HEK293T (cell line): ENCODE results near the gene BIN1.
A peak's percentile ranks its signal among the peaks of the same experiment; 100 is the strongest.

Experiments
- CTCF ChIA-PET: fragments of 350-600 bp; formaldehyde crosslinking; extraction: SDS; loops from one replicate; lab custom pipeline; 2021; ENCODE audit warnings: antibody characterized with exemption, inconsistent platforms; lab: Yijun Ruan, JAX
- POLR2A ChIA-PET: fragments of 350-600 bp; formaldehyde crosslinking; extraction: SDS; loops from one replicate; lab custom pipeline; 2020; ENCODE audit warnings: antibody characterized with exemption, inconsistent platforms; lab: Yijun Ruan, JAX
- DNase-seq: peaks from one replicate; pipeline ENCODE4 v3.0.0; 2012; ENCODE audit warnings: mixed read lengths; ENCODE audit errors: extremely low spot score
- ARNT ChIP-seq: fragments of 450-650 bp; IDR thresholded peaks from 2 replicates; pipeline ENCODE4 v1.6.1; 2017; ENCODE audit warnings: mild to moderate bottlenecking
- BHLHE40 ChIP-seq: fragments of 450-650 bp; IDR thresholded peaks from 2 replicates; pipeline ENCODE4 v1.6.1; 2016; ENCODE audit warnings: mild to moderate bottlenecking, moderate library complexity, borderline replicate concordance
- CTBP1 ChIP-seq: fragments of 450-650 bp; IDR thresholded peaks from 2 replicates; pipeline ENCODE4 v1.6.1; 2016; ENCODE audit warnings: borderline replicate concordance
- ELF4 ChIP-seq: fragments of 450-650 bp; IDR thresholded peaks from 2 replicates; pipeline ENCODE4 v1.6.1; 2017; ENCODE audit warnings: antibody characterized with exemption
- FOXA1 ChIP-seq: fragments of 450-650 bp; IDR thresholded peaks from 2 replicates; pipeline ENCODE4 v1.6.1; 2016; ENCODE audit warnings: mild to moderate bottlenecking
- FOXK2 ChIP-seq: fragments of 450-650 bp; IDR thresholded peaks from 2 replicates; pipeline ENCODE4 v1.6.1; 2016; ENCODE audit warnings: mild to moderate bottlenecking
- FOXM1 ChIP-seq: fragments of 450-650 bp; IDR thresholded peaks from 2 replicates; pipeline ENCODE4 v1.6.1; 2017; ENCODE audit warnings: mild to moderate bottlenecking, borderline replicate concordance
- HDGF ChIP-seq: fragments of 450-650 bp; IDR thresholded peaks from 2 replicates; pipeline ENCODE4 v1.6.1; 2017; ENCODE audit warnings: antibody characterized with exemption, borderline replicate concordance
- L3MBTL2 ChIP-seq: fragments of 450-650 bp; conservative IDR thresholded peaks from 2 replicates; pipeline ENCODE4 v1.6.1; 2016; ENCODE audit warnings: mild to moderate bottlenecking
- LEF1 ChIP-seq: fragments of 450-650 bp; IDR thresholded peaks from 2 replicates; pipeline ENCODE4 v1.6.1; 2017; ENCODE audit warnings: mild to moderate bottlenecking, borderline replicate concordance
- NFRKB ChIP-seq: fragments of 450-650 bp; IDR thresholded peaks from 2 replicates; pipeline ENCODE4 v1.6.1; 2016; ENCODE audit warnings: mild to moderate bottlenecking, moderate library complexity
- PKNOX1 ChIP-seq: fragments of 450-650 bp; IDR thresholded peaks from 2 replicates; pipeline ENCODE4 v1.6.1; 2016
- SP1 ChIP-seq: fragments of 450-650 bp; IDR thresholded peaks from 2 replicates; pipeline ENCODE4 v1.6.1; 2017
- SUZ12 ChIP-seq: fragments of 450-650 bp; IDR thresholded peaks from 2 replicates; pipeline ENCODE4 v1.6.1; 2016; ENCODE audit warnings: mild to moderate bottlenecking
- TARDBP ChIP-seq: fragments of 450-650 bp; IDR thresholded peaks from 2 replicates; pipeline ENCODE4 v1.6.1; 2016
- ZNF384 ChIP-seq: fragments of 450-650 bp; IDR thresholded peaks from 2 replicates; pipeline ENCODE4 v1.6.1; 2016

The BIN1 gene

DNA sequence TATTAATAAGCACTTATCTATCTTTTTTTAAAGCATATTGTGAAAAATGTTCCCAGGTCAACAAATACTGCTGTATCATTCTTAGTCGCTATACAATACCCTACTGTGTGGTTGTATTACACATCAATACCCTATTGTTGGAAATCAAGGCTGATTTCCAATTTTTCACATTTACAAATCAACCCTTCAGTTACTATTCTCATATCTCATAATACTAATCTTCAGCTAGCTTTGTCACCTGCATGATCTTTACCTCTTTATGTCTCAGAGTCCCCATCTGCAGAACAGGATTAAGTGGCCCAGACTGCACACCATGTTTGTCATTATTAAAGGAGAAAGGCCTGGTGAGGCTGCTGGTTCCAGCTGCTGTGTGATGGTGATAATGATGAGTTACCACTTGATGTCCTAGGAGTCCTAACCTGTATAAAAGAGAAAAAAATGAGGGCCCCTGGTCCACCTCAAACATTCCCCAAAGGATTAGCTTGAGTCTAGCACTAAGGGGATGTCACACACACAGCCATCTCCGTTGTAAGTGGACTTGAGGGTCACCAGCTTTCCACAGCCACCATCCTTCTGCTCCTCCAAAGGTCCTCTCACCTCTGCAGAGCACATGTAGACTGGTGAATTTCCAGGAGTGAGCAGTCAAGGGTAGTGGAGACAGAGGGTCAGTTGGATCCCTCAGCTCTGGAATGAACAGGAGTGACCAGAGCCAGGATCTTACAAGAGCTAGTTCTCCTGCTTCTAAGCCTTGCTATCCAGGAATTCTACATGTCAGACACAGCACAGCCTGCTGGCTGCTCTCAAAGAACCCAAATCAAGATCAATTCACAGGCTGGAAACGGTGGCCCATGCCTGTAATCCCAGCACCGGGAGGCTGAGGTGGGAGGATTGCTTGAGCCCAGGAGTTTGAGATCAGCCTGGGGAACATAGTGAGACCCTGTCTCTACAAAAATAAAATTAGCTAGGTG lies 36.0 kb upstream of the BIN1 start:
- TF ChIP-seq PKNOX1 (no peak), L3MBTL2 (no peak), FOXK2 (no peak), SP1 (no peak), BHLHE40 (no peak), HDGF (no peak), ELF4 (no peak), FOXA1 (no peak), FOXM1 (no peak), ARNT (no peak), CTBP1 (no peak), ZNF384 (no peak), NFRKB (no peak), SUZ12 (no peak), TARDBP (no peak), LEF1 (no peak)
- ChIA-PET POLR2A (no interaction called here), CTCF (interaction anchor here (0.6 kb wide), 1 partner anchor 13 kb away, joined by 3 read pairs; no protein-coding TSS in a partner anchor)
- DNase-seq: peak; percentile 3

- peak; percentile 3 for DNase-seq
- CTCF ChIA-PET: no interaction called here
- POLR2A ChIA-PET: no interaction called here
- TF ChIP-seq ELF4 (no peak), SUZ12 (no peak), LEF1 (no peak), FOXM1 (no peak), L3MBTL2 (no peak), FOXA1 (no peak), CTBP1 (no peak), NFRKB (no peak), ZNF384 (no peak), HDGF (no peak), TARDBP (no peak), ARNT (no peak), PKNOX1 (no peak), FOXK2 (no peak), SP1 (no peak), BHLHE40 (no peak)
These were observed 33.6 kb upstream of the BIN1 start for GRCh38 chr2:127140538-127140937.

- POLR2A ChIA-PET: no interaction called here
- DNase-seq: no peak
- no peak for TF ChIP-seq SUZ12
- no peak for TF ChIP-seq ARNT
- TF ChIP-seq BHLHE40: no peak
- TF ChIP-seq PKNOX1: no peak
- no peak for TF ChIP-seq FOXM1
- no peak for TF ChIP-seq NFRKB
- TF ChIP-seq FOXA1: no peak
- TF ChIP-seq CTBP1: no peak
- no peak for TF ChIP-seq FOXK2
- CTCF ChIA-PET: interaction anchor here (0.7 kb wide), 1 partner anchor 68 kb away, joined by 3 read pairs; no protein-coding TSS in a partner anchor
These were observed 32.8 kb upstream of the BIN1 start for GRCh38 chr2:127139766-127140165.

DNA sequence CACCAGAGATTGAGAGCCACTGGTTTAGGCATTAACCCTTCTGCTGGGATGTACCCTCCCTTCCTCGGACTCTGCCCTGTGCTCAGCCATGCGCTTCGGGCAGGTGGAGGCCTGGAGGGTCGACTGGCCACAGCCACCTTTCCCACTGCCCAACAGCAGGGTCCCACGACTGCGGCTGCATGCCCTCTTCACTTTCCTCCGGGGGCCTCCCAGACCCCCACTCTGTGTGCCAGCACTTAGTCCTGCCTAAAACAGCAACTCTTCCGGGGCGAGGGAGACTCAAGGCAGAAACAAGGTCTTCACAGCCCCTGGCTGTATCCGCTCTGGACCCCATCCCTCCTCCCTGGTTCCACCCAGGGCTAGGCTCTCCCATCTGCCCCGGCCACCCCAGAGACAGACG lies 31.3 kb upstream of the BIN1 start:
- TF ChIP-seq FOXM1 (no peak), L3MBTL2 (no peak), CTBP1 (no peak), PKNOX1 (no peak)
- CTCF ChIA-PET: no interaction called here
- POLR2A ChIA-PET: no interaction called here
- DNase-seq: peak; percentile 2

DNA sequence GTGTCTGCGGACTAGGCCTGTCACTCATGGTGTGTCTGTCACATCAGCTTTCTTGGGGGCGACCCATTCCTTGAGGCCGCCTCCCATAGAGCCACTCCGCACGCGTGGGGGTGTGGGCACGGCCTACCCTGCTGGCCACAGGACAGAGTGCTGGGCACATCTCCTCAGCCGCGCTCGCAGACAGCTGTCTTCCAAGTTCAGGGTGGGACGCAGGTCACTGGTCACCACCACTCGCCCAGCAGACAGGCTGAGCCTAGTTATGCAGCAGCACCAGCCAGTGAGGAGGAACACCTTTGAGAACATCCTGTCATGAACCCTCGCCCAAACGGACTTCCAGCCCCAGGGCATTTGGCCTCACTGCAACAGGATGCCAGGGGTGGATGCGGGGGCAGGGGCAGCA lies 30.8 kb upstream of the BIN1 start:
- POLR2A ChIA-PET: no interaction called here
- no peak for DNase-seq
- TF ChIP-seq TARDBP (no peak), ZNF384 (no peak), FOXM1 (no peak), SP1 (no peak), CTBP1 (no peak), FOXK2 (no peak), SUZ12 (no peak), HDGF (no peak), ELF4 (no peak), L3MBTL2 (no peak), NFRKB (no peak), BHLHE40 (no peak)
- CTCF ChIA-PET: interaction anchor here (0.7 kb wide), 1 partner anchor 16 kb away, joined by 4 read pairs; no protein-coding TSS in a partner anchor
